ENCODE results near the gene KRTAP10-3. TPM values are rescaled to one million over a fixed set of nuclear protein-coding genes. Genes with fewer than 3 reads are reported as not detected.
A peak's percentile ranks its signal among the peaks of the same experiment; 100 is the strongest.

KRTAP10-3 gene
- total RNA-seq, 1 donor from 2014 or later = not detected

DNA sequence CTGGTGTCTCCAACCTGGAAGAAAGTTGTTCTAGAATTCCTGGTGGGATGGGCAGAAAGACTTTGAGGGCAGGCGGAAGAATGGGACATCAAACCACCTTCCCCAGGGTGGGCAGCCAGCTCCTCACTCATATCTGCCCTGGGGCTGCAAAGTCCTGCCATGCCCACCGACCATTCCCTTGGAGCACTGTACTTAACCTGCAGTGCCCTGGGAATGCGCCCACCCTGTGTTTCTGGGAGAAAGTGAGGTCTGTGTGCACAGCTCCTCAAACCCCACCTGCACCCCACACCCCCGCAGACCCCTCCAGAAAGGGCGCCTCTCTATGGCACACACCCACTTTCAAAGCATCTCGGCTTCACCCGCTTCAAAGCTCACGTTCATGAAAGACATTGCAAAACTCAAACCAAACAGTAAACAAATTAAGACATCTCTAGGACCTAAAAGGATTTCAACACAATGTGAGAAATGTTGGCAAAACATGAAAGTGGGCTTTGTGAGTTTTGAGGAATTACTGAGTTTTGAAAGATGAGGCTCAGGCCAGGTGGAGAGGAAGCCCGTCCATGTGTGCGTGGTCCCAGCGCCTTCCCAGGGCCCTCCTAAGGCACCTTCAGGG lies 43.7 kb downstream of the KRTAP10-3 start:
- DNase-seq = no peak

DNA sequence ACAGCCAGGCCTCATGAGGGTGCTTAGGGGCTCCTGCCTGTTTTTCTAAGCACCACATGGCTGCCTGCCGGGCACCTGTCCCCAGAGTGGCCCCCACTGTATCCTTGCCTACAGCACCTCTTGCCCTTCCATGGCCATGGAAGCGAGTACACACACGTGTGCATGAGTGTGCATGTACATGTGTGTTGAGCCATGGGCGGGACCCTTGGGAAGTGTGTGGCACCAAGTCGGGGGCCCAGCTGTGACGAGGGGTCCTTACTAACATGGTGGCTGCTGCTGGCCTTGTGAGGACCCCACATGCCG lies 44.4 kb downstream of the KRTAP10-3 start:
- DNase-seq = no peak

DNA sequence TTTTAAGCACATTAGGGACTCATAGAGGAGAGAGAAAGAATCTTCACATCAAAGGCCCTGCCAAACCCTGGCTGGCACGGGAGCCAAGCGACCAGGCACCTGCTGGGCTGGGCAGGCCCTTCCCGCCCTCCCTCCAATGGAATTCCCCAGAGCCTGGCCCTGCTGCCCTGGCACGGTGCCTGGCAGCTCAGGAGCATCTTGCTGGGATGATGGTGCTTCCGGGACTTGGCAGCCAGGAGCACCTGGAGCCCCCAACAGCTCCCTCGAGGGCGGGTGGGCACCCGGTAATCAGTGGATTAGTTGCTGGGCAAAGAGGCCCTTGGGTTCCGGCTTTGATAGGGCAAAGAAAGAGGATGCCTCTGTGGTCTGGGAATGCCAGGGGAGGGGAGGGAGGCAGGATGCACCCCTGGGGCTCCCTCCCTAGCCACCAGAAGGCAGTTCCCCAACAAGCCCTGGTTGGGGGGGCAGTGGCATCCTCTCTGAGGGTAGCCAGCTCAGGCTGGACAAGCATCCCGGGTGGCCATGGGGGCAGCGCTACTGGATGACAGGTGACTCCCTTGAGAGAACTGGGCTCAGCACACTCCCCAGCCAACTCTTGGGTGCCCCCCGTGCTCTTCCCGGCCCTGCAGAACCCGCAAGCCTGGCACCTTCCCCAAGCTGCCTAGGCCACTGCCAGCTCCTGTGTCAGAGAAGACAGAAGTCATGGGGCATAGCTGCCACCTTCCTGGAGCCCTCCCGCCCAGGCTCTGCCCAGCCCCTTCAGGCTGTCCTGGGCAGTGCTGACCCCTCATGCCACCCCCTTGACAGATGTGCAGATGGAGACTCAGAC lies 45.0 kb downstream of the KRTAP10-3 start:
- DNase-seq = no peak

DNA sequence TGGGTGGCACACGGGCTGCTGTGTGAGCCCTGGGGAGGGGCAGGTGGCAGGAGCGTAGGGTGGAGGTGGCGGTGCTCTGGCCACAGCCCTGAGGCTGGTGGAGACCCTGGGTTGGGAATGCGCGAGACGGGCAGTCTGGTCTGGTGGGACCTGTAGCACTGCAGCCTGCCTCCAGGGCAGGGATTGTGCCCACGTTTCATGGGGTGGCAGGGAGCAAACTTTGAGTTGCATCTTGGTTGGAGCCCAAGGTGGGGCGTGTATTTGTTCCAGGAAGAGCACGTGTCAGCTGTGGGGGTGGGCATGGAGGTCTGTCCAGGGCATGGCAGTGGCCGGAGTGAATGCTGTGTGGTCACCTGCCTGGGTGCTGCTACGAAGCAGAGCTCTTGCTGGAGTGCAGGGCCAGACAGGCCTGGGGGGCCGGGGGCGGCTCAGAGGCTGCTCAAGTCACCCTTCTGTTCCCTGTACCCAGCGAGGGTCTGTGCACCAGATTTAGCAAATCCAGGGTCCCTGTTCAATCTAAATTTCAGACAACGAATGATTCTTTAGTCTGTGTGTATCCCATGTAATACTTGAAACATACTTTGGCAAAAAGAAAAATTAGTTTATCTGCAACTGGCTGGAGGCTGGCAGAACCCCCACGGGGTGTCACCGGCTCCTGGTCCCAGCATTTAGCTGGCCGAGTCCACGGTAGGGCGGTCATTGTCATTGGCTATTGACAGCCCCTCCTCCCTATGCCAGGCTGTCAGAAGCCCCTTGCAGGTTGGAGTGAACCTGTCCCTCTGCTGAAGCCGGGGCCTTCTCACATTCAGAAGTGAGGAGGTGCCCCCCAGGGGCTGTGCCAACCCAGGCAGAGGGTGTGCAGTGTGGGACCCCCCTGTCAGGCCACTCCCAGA lies 45.9 kb downstream of the KRTAP10-3 start:
- DNase-seq = no peak

DNA sequence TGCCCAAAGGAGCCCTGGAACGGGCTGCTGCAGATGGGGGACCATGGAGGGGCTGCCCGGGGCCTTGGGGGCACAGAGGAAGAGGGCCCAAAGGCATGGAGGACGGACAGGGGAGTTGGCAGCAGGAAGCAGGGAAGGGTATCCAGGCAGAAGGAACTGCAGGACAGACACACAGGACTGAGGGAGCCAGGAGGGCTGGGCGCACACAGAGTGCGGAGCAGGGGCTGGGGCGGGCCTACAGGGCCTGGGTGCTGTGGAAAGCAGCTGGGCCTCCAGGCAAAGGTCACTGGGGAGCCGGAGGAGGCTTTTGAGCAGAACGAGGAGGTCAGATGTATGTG lies 46.7 kb downstream of the KRTAP10-3 start:
- DNase-seq = no peak

DNA sequence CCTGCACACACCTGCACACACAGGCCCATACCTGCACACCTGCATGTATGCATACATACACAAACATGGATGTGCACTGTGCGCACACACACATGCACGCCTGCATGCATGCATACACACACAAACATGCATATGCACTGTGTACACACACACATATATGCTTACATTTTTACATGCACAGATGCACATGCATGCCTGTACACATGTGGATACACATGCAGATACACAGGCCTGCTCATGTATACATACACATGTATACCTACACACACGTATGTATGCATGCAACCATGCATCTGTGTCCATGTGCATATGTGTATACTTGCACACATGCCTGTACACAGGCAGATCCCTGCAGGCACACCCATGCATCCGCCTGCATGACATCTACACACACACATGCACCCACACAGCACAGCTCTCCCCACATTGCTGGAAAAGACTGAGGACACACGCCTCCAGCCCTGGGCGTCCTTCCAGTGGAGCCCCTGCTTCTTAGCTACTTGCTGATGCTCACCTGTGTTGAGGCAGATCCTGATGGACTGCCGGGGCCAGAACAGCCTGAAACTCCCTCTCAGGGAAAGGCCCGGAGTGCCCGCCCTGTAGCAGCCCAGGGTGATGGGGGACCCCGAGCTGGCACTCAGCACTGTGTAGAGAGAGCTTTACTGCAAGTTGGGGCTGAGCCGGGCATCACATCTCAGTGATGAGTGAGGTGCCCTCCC lies 47.2 kb downstream of the KRTAP10-3 start:
- DNase-seq = no peak

DNA sequence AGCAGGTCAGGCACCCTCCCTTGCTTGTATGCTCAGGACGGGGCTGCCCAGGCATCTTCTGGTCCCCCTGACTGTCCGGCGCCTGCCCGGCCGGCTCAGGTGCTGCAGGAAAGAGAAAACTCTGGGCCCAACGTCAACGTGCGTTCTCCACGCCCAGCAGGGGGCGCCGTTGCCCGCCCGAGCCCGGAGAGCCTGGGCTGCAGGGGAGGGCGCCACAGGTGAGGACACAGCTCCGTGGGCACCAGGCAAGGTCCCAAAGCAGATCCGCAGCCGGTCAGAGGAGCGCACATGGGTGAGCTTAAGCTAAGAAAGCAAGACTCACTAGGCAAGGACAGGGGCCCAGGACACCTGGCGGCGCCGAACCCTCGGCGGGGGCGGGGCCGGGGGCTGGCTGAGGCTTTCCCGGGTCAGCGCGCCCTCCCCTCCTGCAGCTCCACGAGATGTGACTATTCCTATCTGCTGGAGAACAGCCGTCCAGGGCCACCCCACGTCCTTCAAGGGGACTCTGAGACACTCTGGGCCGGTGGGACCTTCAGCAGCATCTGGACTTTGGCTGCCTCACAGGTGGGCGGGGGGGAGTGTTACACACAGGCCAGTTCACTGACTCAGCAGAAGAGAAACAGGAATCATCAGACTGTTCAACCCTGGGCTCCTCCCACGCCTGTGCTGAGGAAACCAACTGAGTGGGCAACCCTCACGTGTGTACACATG lies 47.9 kb downstream of the KRTAP10-3 start:
- peak; percentile 72 for DNase-seq

DNA sequence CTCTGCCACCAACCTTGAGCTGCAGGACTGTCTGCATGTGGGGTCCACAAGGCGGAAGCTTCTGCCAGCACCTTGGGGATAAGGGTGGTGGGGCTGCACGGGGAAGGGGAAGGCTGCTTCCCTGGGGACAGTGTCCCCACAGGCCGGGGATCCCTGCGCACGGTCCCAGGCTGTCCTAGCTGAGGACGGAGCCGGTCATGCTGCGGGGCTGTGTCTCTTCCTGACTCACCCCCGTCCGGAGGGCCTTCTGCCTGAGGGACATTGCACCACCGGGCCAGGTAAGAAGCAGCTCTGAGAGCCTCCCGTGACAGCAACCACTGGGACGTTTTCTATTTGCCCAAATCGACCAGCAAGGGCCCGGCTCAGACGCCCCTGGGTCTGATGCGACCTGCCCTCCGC lies 48.5 kb downstream of the KRTAP10-3 start:
- DNase-seq = no peak

DNA sequence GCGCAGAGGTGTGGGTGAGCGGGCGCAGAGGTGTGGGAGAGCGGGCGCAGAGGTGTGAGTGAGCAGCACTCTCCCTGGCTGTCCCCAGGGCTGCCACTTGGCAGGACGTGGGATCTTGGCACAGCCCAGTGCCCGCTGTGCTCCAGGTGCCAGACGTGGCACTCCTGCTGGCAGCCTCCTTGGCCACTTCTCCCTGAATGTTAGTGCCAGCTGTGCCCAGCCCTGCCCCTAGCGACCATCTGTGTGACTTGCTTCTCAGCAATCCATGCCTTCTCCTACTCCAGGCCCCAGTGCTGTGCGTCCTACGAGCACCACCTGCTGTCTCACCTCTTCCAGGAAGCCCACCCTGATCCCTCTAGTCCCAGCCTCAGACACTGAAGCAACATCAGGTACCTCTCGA lies 49.1 kb downstream of the KRTAP10-3 start:
- peak; percentile 6 for DNase-seq

DNA sequence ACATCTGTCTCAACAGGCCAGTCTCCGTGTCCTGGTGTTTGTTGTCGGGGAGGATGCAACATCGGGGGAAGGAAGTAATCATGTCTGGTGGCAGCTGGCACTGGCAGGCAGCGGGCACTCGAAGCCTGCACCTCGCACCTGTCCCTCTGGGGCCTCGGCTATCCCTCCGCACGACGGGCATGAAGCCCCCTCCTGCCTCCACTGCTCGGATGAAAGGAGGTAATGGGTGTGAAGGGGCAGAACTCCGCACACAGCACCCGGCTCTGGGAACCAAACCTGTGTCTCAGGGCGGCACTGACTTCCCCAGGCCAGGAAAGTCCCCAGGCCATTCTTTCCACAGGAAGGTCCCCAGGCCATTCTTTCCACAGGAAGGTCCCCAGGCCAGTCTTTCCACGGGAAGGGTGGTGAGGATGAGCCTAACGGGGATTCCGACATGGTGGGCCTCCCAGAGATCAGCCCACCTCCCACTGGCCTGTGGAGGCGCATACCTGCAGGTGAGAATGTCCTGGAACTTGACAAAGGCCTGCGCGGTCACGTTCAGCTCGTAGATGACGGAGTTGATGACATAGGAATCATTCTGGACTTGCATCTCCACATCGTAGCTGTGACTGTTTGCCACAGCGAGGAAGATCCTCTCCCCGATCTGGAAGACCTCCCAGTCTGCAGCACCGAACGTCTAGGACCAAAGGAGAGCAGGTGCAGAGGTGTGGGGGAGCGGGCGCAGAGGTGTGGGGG lies 49.7 kb downstream of the KRTAP10-3 start:
- no peak for DNase-seq

DNA sequence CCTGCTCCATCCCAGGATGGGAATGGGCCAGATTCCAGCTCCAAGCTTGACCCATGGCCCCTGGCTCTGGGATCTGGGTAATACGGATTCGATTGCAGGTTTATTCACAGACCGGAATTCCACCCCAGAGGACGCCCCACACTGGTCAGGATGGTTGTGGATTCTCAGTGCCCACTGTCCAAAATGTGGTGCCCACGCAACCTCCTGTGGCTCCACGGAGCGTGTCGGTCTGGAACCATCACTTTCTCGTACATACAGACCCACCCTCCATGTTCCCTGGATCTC lies 50.2 kb downstream of the KRTAP10-3 start:
- DNase-seq = no peak

Other genes with a start within 250 kb of the KRTAP10-3 start
- 4.5 and 6.0 TPM in 2 replicates for gene CFAP410, start 219.4 kb downstream of the KRTAP10-3 start, total RNA-seq
- gene TRPM2, start 205.2 kb downstream of the KRTAP10-3 start, total RNA-seq = 1.8 and 3.2 TPM in 2 replicates
- 1.9 and 2.1 TPM in 2 replicates for gene LRRC3, start 103.3 kb downstream of the KRTAP10-3 start, total RNA-seq
- gene KRTAP10-1, start 18.6 kb downstream of the KRTAP10-3 start, total RNA-seq = not detected in 2 replicates
- gene KRTAP10-2, start 7.3 kb downstream of the KRTAP10-3 start, total RNA-seq = not detected in 2 replicates
- not detected in 2 replicates for gene KRTAP10-4, start 14.9 kb upstream of the KRTAP10-3 start, total RNA-seq
- not detected in 2 replicates for gene KRTAP10-5, start 21.8 kb upstream of the KRTAP10-3 start, total RNA-seq
- gene KRTAP10-6, start 33.7 kb upstream of the KRTAP10-3 start, total RNA-seq = not detected in 2 replicates
- not detected in 2 replicates for gene KRTAP10-7, start 41.8 kb upstream of the KRTAP10-3 start, total RNA-seq
- gene KRTAP10-8, start 53.3 kb upstream of the KRTAP10-3 start, total RNA-seq = not detected in 2 replicates
- not detected in 2 replicates for gene KRTAP10-9, start 68.3 kb upstream of the KRTAP10-3 start, total RNA-seq
- not detected in 2 replicates for gene KRTAP10-10, start 78.6 kb upstream of the KRTAP10-3 start, total RNA-seq
- gene KRTAP10-11, start 87.6 kb upstream of the KRTAP10-3 start, total RNA-seq = not detected in 2 replicates
- not detected in 2 replicates for gene KRTAP12-4, start 95.9 kb upstream of the KRTAP10-3 start, total RNA-seq
- not detected in 2 replicates for gene KRTAP12-3, start 99.1 kb upstream of the KRTAP10-3 start, total RNA-seq
- not detected in 2 replicates for gene KRTAP12-2, start 108.1 kb upstream of the KRTAP10-3 start, total RNA-seq
- not detected in 2 replicates for gene KRTAP12-1, start 123.4 kb upstream of the KRTAP10-3 start, total RNA-seq
- gene KRTAP10-12, start 138.4 kb upstream of the KRTAP10-3 start, total RNA-seq = not detected in 2 replicates
- gene TSPEAR, start 152.8 kb upstream of the KRTAP10-3 start, total RNA-seq = 0.47 and 1.0 TPM in 2 replicates
- gene UBE2G2, start 243.0 kb upstream of the KRTAP10-3 start, total RNA-seq = 74.1 and 85.3 TPM in 2 replicates